ENCODE measurements around the gene LBX2. TPM values are rescaled to one million over a fixed set of nuclear protein-coding genes. Genes with fewer than 3 reads are reported as not detected.
"Not testable (repeated sequence)": the region's sequence is repeated elsewhere in the genome, so short reads cannot be mapped to it uniquely, and the experiment has no call there.

Gene LBX2
- total and polyA plus RNA-seq, 10 of the 15 experiments (the other 5 are each of a cell fraction or from before 2014, with no cell fraction given), result 0.08 to 4.0 (median 0.27) TPM

DNA sequence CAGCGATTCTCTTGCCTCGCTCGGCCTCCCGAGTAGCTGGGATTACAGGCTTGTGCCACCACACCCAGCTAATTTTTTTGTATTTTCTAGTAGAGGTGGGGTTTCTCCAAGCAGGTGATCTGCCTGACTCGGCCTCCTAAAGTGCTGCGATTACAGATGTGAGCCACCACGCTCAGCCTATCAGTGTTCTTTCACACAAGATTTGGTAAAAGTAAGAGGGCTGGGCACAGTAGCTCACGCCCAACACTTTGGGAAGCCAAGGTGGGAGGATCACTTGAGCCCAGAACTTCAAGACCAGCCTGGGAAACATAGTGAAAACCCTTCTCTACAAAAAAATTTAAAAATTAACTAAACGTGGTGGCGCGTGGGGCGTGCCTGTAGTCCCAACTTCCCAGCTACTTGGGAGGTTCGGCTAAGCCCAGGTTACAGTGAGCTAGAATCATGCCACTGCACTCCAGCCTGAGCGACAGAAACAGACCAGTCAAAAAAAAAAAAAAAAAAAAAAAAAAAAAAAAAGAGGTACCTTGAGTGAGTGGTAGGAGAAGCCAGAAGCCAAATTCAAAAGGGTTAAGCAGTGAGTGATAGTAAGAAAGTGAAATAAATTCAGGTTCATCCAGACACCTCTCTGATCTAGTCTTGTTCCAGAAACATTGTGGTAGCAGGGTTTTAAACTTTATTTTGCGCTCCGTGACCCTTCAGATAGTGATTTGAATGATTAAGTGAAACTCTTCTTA lies 27.9 kb downstream of the LBX2 start:
- no peak for ATAC-seq
- no TSS peak for BruUV-seq (replicated peaks)
- ChIA-PET POLR2A (interaction anchor here (0.6 to 2.7 kb wide), 7 partner anchors 10 to 148 kb away, joined by 3 to 14 read pairs (median 4); partner anchors contain the start of genes INO80B and WBP1), SMC1A (ENCODE audit: uncharacterized antibody, unreplicated experiment) (no interaction called here), RAD21 (ENCODE audit: unreplicated experiment) (interaction anchor here (0.9 to 2.1 kb wide), 2 partner anchors 10 to 14 kb away, joined by 3 to 20 read pairs; partner anchors contain the start of genes CCDC142, TTC31 and WBP1), CTCF (interaction anchor here (1.0 to 2.7 kb wide), 3 partner anchors 10 to 117 kb away, joined by 3 to 20 read pairs (median 9); partner anchors contain the start of genes CCDC142 and TTC31)
- Histone ChIP-seq H3K27me3 (replicated peaks in 1 of 2; ENCODE audit: control insufficient read depth in 2 of 2, insufficient read depth in 2 of 2, low read length in 1 of 2) (no peaks in the 10 kb centered on the region), H3K4me2 (ENCODE audit: control insufficient read depth, insufficient read depth) (peak overlapping the region; percentile 99), H3K27ac (ENCODE audit: control insufficient read depth, insufficient read depth) (peak overlapping the region; percentile 93), H3K9me3 (replicated peaks; ENCODE audit: control insufficient read depth, insufficient read depth, low read length) (no peaks in the 10 kb centered on the region), H2AFZ (ENCODE audit: control insufficient read depth, low read depth, low read length) (no peak overlapping the region), H3K79me2 (ENCODE audit: control insufficient read depth, insufficient read depth, low read length) (peaks cover 10% of the 10 kb centered on the region), H3K9ac (ENCODE audit: control insufficient read depth, insufficient read depth, low read length) (peak overlapping the region; percentile 85), H3K4me3 (peak overlapping the region; percentile 89), H3K4me1 (ENCODE audit: control insufficient read depth, insufficient read depth, low read length) (0 out of 2 replicates have a peak, but pooled peaks cover 6% of the 10 kb centered on the region), H3K36me3 (ENCODE audit: control insufficient read depth in 2 of 2, insufficient read depth in 2 of 2, low read length in 1 of 2) (peaks cover 0 to 3% of the 10 kb centered on the region in 2 experiments; a peak in 2 of 4 replicates), H4K20me1 (ENCODE audit: control insufficient read depth, insufficient read depth) (no peaks in the 10 kb centered on the region)
- peak; percentile 49 for FAIRE-seq
- TF ChIP-seq NR2C1 (IDR thresholded peaks at IDR 0.05), result no peak
- TF ChIP-seq NFYA (IDR thresholded peaks at IDR 0.05; ENCODE audit: borderline replicate concordance, low read depth, low read length), result no peak
- TF ChIP-seq ZNF384 (IDR thresholded peaks at IDR 0.05; ENCODE audit: borderline replicate concordance, low read depth, low read length), result peak; percentile 58; the same call in 1 of the 2 replicates
- no peak for TF ChIP-seq TBL1XR1 (IDR thresholded peaks at IDR 0.05; ENCODE audit: low read depth, low read length)
- no peak; a peak in 1 of 4 replicates for TF ChIP-seq IKZF2 (IDR thresholded peaks at IDR 0.05)
- no peak for TF ChIP-seq EZH2 (IDR thresholded peaks at IDR 0.05; ENCODE audit: borderline replicate concordance, control insufficient read depth, low read depth, low read length)
- no peak for TF ChIP-seq BCL11A (IDR thresholded peaks at IDR 0.05; ENCODE audit: low read depth, low read length)
- no peak for TF ChIP-seq MYB (IDR thresholded peaks at IDR 0.05; ENCODE audit: borderline replicate concordance, low read depth, low read length)
- in situ Hi-C loops (cut with MboI), result no loop called here
- 66% methylated on average over 16 of the region's 16 CpGs for WGBS (ENCODE audit: insufficient coverage, insufficient replicate concordance, low lambda C conversion rate, missing lambda C conversion rate)
- DNase-seq (ENCODE audit: low read depth, low spot score), result no peak
- intact Hi-C loops (cut with micrococcal nuclease; ENCODE audit: unreplicated experiment), result no loop called here

DNA sequence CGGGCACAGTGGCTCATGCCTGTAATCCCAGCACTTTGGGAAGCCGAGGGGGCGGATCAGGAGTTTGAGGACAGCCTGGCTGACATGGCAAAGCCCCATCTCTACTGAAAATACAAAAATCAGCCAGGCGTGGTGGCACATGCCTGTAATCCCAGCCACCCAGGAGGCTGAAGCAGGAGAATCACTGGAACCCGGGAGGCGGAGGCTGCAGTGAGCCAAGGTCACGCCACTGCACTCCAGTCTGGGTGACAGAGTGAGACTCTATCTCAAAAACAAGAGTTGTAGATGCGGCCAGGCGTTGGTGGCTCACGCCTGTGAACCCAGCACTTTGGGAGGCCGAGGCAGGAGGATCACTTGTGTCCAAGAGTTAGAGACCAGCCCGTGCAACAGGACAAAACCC lies 28.7 kb downstream of the LBX2 start:
- intact Hi-C loops (cut with micrococcal nuclease; ENCODE audit: unreplicated experiment); H3K9ac ChIP-seq (ENCODE audit: control insufficient read depth, insufficient read depth, low read length); H3K36me3 ChIP-seq (ENCODE audit: control insufficient read depth in 2 of 2, insufficient read depth in 2 of 2, low read length in 1 of 2); SMC1A ChIA-PET (ENCODE audit: uncharacterized antibody, unreplicated experiment); H3K9me3 ChIP-seq (replicated peaks; ENCODE audit: control insufficient read depth, insufficient read depth, low read length); DNase-seq (ENCODE audit: low read depth, low spot score); H3K4me1 ChIP-seq (ENCODE audit: control insufficient read depth, insufficient read depth, low read length); H3K4me3 ChIP-seq; H3K27ac ChIP-seq (ENCODE audit: control insufficient read depth, insufficient read depth); H2AFZ ChIP-seq (ENCODE audit: control insufficient read depth, low read depth, low read length); FAIRE-seq; H3K27me3 ChIP-seq (replicated peaks in 1 of 2; ENCODE audit: control insufficient read depth in 2 of 2, insufficient read depth in 2 of 2, low read length in 1 of 2); in situ Hi-C loops (cut with MboI); RAD21 ChIA-PET (ENCODE audit: unreplicated experiment); BruUV-seq (replicated peaks); ATAC-seq; H3K4me2 ChIP-seq (ENCODE audit: control insufficient read depth, insufficient read depth); H4K20me1 ChIP-seq (ENCODE audit: control insufficient read depth, insufficient read depth): not testable (repeated sequence)
- H3K79me2 ChIP-seq (ENCODE audit: control insufficient read depth, insufficient read depth, low read length), result peaks cover 14% of the 10 kb centered on the region
- ChIA-PET CTCF (interaction anchor here (1.0 to 2.7 kb wide), 2 partner anchors 11 to 19 kb away, joined by 3 to 20 read pairs; partner anchors contain the start of genes CCDC142 and TTC31), POLR2A (interaction anchor here (0.6 to 2.7 kb wide), 5 partner anchors 11 to 149 kb away, joined by 3 to 14 read pairs (median 3); partner anchors contain the start of gene WBP1)
- WGBS (ENCODE audit: insufficient coverage, insufficient replicate concordance, low lambda C conversion rate, missing lambda C conversion rate), result 93% methylated on average over 12 of the region's 12 CpGs
